Measurements from ENCODE around the gene SLC34A1. TPM values are rescaled to one million over a fixed set of nuclear protein-coding genes. Genes with fewer than 3 reads are reported as not detected.

The SLC34A1 gene
- total and polyA plus RNA-seq, 2 donors from 2014 or later = 0.91 to 211 TPM

DNA sequence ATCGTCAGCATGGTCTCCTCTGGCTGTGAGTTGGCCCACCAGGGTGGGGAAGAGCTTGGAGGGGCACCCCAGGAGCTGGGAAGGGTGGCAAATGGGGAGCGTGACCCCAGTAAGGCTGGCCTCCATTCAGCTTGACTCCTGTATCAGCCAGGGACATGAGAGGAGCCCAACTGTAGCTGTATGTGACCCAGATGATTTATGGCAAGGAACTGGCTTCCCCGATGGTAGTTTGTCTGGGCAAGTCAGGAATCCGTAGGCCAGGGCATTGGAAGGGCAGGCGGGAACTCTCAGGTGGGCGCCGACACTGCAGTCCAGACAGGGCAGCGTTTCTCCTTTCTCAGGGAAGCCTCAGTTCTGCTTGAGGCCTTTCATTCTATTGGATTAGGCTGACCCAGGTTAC is 2.3 kb downstream of the SLC34A1 start:
- Histone ChIP-seq H3K4me1 (ENCODE audit: control insufficient read depth in 2 of 3, insufficient read depth in 2 of 3, low read depth in 1 of 3, low read length in 3 of 3) (peaks cover 0 to 18% (median 0%) of the 10 kb centered on the region in 3 donors), H3K9ac (ENCODE audit: low read length in 3 of 3) (peak overlapping the region in 1 of 3 donors; percentile 19), H3K9me3 (ENCODE audit: control insufficient read depth in 2 of 3, insufficient read depth in 1 of 3, low read length in 3 of 3) (no peaks in the 10 kb centered on the region), H3K27ac (ENCODE audit: low read depth in 2 of 2, low read length in 2 of 2) (no peak overlapping the region), H3K36me3 (ENCODE audit: control insufficient read depth in 2 of 3, insufficient read depth in 3 of 3, low read length in 3 of 3) (peaks cover 0 to 4% (median 2%) of the 10 kb centered on the region in 3 donors), H3K27me3 (ENCODE audit: control insufficient read depth, insufficient read depth, low read length) (no peaks in the 10 kb centered on the region), H3K4me3 (ENCODE audit: low read length in 3 of 3) (peak overlapping the region; percentile 20 to 70 (median 56))
- no peak for FAIRE-seq
- no peak for TF ChIP-seq CTCF (IDR thresholded peaks at IDR 0.05; ENCODE audit: borderline replicate concordance, extremely low read depth, insufficient read depth)
- intact Hi-C loops (cut with DNase I) = no loop called here
- DNase-seq = no peak

DNA sequence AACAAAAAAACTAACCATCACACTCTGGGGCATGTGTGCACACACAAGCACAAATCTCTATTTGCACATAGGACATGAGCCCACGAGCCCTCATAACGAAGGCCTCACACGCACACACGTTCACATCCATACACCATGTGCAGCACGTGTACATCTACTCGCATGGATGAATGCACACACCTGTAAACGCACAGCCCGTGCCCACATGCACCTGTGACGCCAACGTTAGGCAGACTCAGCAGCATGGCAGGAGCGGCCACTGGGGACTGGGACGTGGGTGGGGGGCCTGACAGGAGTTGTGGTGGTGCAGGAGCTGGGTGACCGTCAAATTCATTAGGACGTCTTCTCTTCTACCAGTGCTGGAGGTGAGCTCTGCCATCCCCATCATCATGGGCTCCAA is 3.2 kb downstream of the SLC34A1 start:
- no peak overlapping the region for H3K27ac ChIP-seq (ENCODE audit: low read depth in 2 of 2, low read length in 2 of 2)
- intact Hi-C loops (cut with DNase I) = no loop called here
- H3K4me1 ChIP-seq (ENCODE audit: control insufficient read depth in 2 of 3, insufficient read depth in 2 of 3, low read depth in 1 of 3, low read length in 3 of 3) = peaks cover 0 to 18% (median 0%) of the 10 kb centered on the region in 3 donors
- FAIRE-seq (no peak), DNase-seq (no peak)
- H3K4me3 ChIP-seq (ENCODE audit: low read length in 3 of 3) = peak overlapping the region; percentile 31 to 70 (median 42)
- no peak for TF ChIP-seq CTCF (IDR thresholded peaks at IDR 0.05; ENCODE audit: borderline replicate concordance, extremely low read depth, insufficient read depth)
- no peaks in the 10 kb centered on the region for H3K9me3 ChIP-seq (ENCODE audit: control insufficient read depth in 2 of 3, insufficient read depth in 1 of 3, low read length in 3 of 3)
- H3K27me3 ChIP-seq (ENCODE audit: control insufficient read depth, insufficient read depth, low read length) = no peaks in the 10 kb centered on the region
- H3K9ac ChIP-seq (ENCODE audit: low read length in 3 of 3) = no peak overlapping the region
- H3K36me3 ChIP-seq (ENCODE audit: control insufficient read depth in 2 of 3, insufficient read depth in 3 of 3, low read length in 3 of 3) = peaks cover 0 to 4% (median 2%) of the 10 kb centered on the region in 3 donors

DNA sequence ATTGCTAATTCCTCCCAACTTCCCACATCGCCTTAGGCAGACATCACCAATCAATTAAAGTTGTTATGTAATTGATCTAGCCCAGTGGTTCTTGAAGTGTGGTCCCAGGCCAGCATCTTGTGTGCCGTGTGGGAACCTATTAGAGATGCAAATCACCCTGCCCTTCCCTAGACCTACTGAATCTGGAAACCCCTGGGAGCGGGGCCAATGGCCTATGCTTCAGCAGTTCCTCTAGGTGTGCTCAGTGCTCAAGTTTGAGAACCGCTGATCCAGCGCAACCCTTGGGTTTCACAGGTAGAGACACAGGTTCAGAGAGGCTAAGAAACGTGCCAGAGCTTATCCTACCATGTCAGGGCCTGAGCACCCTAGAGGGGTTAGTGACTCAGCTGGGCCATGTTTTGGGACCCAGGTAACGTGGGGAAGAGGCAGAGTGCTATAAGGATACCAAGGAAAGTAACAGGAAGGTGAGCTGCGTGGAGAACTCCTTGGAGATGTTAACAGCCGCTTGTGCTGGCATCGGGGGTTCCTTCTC is 4.4 kb downstream of the SLC34A1 start:
- H3K9ac ChIP-seq (ENCODE audit: low read length in 3 of 3) = no peak overlapping the region
- intact Hi-C loops (cut with DNase I) = no loop called here
- FAIRE-seq = no peak

More for the DNA sequence above, 4.4 kb downstream of the SLC34A1 start:
- H3K27ac ChIP-seq (ENCODE audit: low read depth in 2 of 2, low read length in 2 of 2) = peak overlapping the region in 1 of 2 donors; percentile 7
- peak overlapping the region in 2 of 3 donors; percentile 19 to 42 for H3K4me3 ChIP-seq (ENCODE audit: low read length in 3 of 3)
- DNase-seq = no peak
- no peaks in the 10 kb centered on the region for H3K9me3 ChIP-seq (ENCODE audit: control insufficient read depth in 2 of 3, insufficient read depth in 1 of 3, low read length in 3 of 3)
- H3K36me3 ChIP-seq (ENCODE audit: control insufficient read depth in 2 of 3, insufficient read depth in 3 of 3, low read length in 3 of 3) = peaks cover 0 to 4% (median 2%) of the 10 kb centered on the region in 3 donors
- no peak for TF ChIP-seq CTCF (IDR thresholded peaks at IDR 0.05; ENCODE audit: borderline replicate concordance, extremely low read depth, insufficient read depth)
- H3K4me1 ChIP-seq (ENCODE audit: control insufficient read depth in 2 of 3, insufficient read depth in 2 of 3, low read depth in 1 of 3, low read length in 3 of 3) = peaks cover 0 to 18% (median 0%) of the 10 kb centered on the region in 3 donors
- H3K27me3 ChIP-seq (ENCODE audit: control insufficient read depth, insufficient read depth, low read length) = no peaks in the 10 kb centered on the region

All from kidney (tissue), 14 donors.